HUES64 (cell line): ENCODE measurements around the gene FAM83G.

ENCODE experiments used
- H3K27ac ChIP-seq: 2 replicates; pipeline ENCODE4 v1.7.0; 2013; ENCODE audit warnings: low read depth, low read length, inconsistent platforms
- H3K27me3 ChIP-seq: 2 replicates; pipeline ENCODE4 v1.6.1; 2013; ENCODE audit warnings: mild to moderate bottlenecking, low read length; ENCODE audit not compliant: insufficient read depth
- H3K36me3 ChIP-seq: 2 replicates; pipeline ENCODE4 v1.6.1; 2013; ENCODE audit warnings: mild to moderate bottlenecking, low read length; ENCODE audit not compliant: insufficient read depth
- H3K4me1 ChIP-seq: 2 replicates; pipeline ENCODE4 v1.6.1; 2013; ENCODE audit warnings: mild to moderate bottlenecking, low read length, moderate library complexity; ENCODE audit not compliant: insufficient read depth
- H3K4me3 ChIP-seq: 2 replicates; pipeline ENCODE4 v1.5.1; 2013; ENCODE audit warnings: mild to moderate bottlenecking, low read length, moderate library complexity
- H3K9ac ChIP-seq: 2 replicates; pipeline ENCODE4 v1.6.1; 2013; ENCODE audit warnings: mild to moderate bottlenecking, low read depth, low read length
- H3K9me3 ChIP-seq: 2 replicates; pipeline ENCODE4 v1.6.1; 2013; ENCODE audit warnings: low read depth, low read length; ENCODE audit not compliant: insufficient read depth
- WGBS: fragments of 150-250, 120-280 bp; methylation state at CpG from one replicate; pipeline ENCODE4 v1.1.7; 2013; ENCODE audit warnings: missing lambda C conversion rate; 5-methylcytosine and 5-hydroxymethylcytosine counted together

Gene FAM83G

GRCh38 chr17:18964018-18964351, 40.6 kb downstream of the FAM83G start:
- Histone ChIP-seq H3K4me3 (no peak overlapping the region), H3K9ac (no peak overlapping the region), H3K9me3 (no peaks in the 10 kb centered on the region), H3K36me3 (no peaks in the 10 kb centered on the region), H3K27ac (no peak overlapping the region), H3K27me3 (no peaks in the 10 kb centered on the region), H3K4me1 (peaks cover 11% of the 10 kb centered on the region)
- 94% methylated on average over 9 of the region's 9 CpGs for WGBS

- WGBS, result 91% methylated on average over 23 of the region's 23 CpGs
- Histone ChIP-seq H3K9me3 (no peaks in the 10 kb centered on the region), H3K36me3 (no peaks in the 10 kb centered on the region), H3K4me1 (peaks cover 8% of the 10 kb centered on the region), H3K4me3 (no peak overlapping the region), H3K27me3 (no peaks in the 10 kb centered on the region), H3K9ac (no peak overlapping the region), H3K27ac (no peak overlapping the region)
These were observed 41.2 kb downstream of the FAM83G start for GRCh38 chr17:18963126-18964017.

- Histone ChIP-seq H3K9me3 (no peaks in the 10 kb centered on the region), H3K27ac (no peak overlapping the region), H3K4me1 (peaks cover 2% of the 10 kb centered on the region; the same call in 1 of the 2 replicates), H3K27me3 (no peaks in the 10 kb centered on the region), H3K36me3 (no peaks in the 10 kb centered on the region), H3K9ac (peak overlapping the region; percentile 25; the same call in 1 of the 2 replicates), H3K4me3 (no peak overlapping the region)
- 84% methylated on average over 6 of the region's 6 CpGs for WGBS
These were observed 42.1 kb downstream of the FAM83G start for GRCh38 chr17:18962494-18962815.

GRCh38 chr17:18961634-18962493, 42.7 kb downstream of the FAM83G start:
- Histone ChIP-seq H3K9me3 (no peaks in the 10 kb centered on the region), H3K27me3 (no peaks in the 10 kb centered on the region), H3K36me3 (no peaks in the 10 kb centered on the region), H3K4me3 (no peak overlapping the region), H3K9ac (peak overlapping the region; percentile 25; the same call in 1 of the 2 replicates), H3K27ac (no peak overlapping the region), H3K4me1 (no peaks in the 10 kb centered on the region)
- WGBS, result 85% methylated on average over 16 of the region's 16 CpGs

- H3K4me1 ChIP-seq, result no peaks in the 10 kb centered on the region
- no peaks in the 10 kb centered on the region for H3K27me3 ChIP-seq
- H3K27ac ChIP-seq, result no peak overlapping the region
- no peak overlapping the region for H3K9ac ChIP-seq
- WGBS, result 38% methylated on average over 17 of the region's 17 CpGs
- H3K4me3 ChIP-seq, result no peak overlapping the region
- H3K36me3 ChIP-seq, result no peaks in the 10 kb centered on the region
- H3K9me3 ChIP-seq, result no peaks in the 10 kb centered on the region
These were observed 43.6 kb downstream of the FAM83G start for GRCh38 chr17:18960803-18961511.

- WGBS, result 91% methylated on average over 15 of the region's 15 CpGs
These were observed 44.3 kb downstream of the FAM83G start for GRCh38 chr17:18960241-18960665.

GRCh38 chr17:18959845-18960240, 44.7 kb downstream of the FAM83G start:
- Histone ChIP-seq H3K9ac (no peak overlapping the region), H3K4me1 (no peaks in the 10 kb centered on the region), H3K27me3 (no peaks in the 10 kb centered on the region), H3K4me3 (no peak overlapping the region), H3K36me3 (no peaks in the 10 kb centered on the region), H3K9me3 (no peaks in the 10 kb centered on the region), H3K27ac (no peak overlapping the region)
- 97% methylated on average over 5 of the region's 5 CpGs for WGBS

More at GRCh38 chr17:18960241-18960665, 44.3 kb downstream of the FAM83G start:
- H3K9me3 ChIP-seq, result no peaks in the 10 kb centered on the region
- no peaks in the 10 kb centered on the region for H3K4me1 ChIP-seq
- H3K9ac ChIP-seq, result no peak overlapping the region
- H3K27me3 ChIP-seq, result no peaks in the 10 kb centered on the region
- H3K4me3 ChIP-seq, result no peak overlapping the region
- no peaks in the 10 kb centered on the region for H3K36me3 ChIP-seq
- no peak overlapping the region for H3K27ac ChIP-seq

- no peaks in the 10 kb centered on the region for H3K9me3 ChIP-seq
- 88% methylated on average over 22 of the region's 22 CpGs for WGBS
- H3K4me1 ChIP-seq, result no peaks in the 10 kb centered on the region
- H3K36me3 ChIP-seq, result no peaks in the 10 kb centered on the region
- no peak overlapping the region for H3K9ac ChIP-seq
- H3K27ac ChIP-seq, result no peak overlapping the region
- no peaks in the 10 kb centered on the region for H3K27me3 ChIP-seq
- no peak overlapping the region for H3K4me3 ChIP-seq
These were observed 45.3 kb downstream of the FAM83G start for GRCh38 chr17:18959071-18959844.

- H3K27ac ChIP-seq, result no peak overlapping the region
- 93% methylated on average over 11 of the region's 11 CpGs for WGBS
- H3K4me1 ChIP-seq, result no peaks in the 10 kb centered on the region
- H3K9me3 ChIP-seq, result no peaks in the 10 kb centered on the region
- no peak overlapping the region for H3K9ac ChIP-seq
- no peak overlapping the region for H3K4me3 ChIP-seq
- H3K27me3 ChIP-seq, result no peaks in the 10 kb centered on the region
- no peaks in the 10 kb centered on the region for H3K36me3 ChIP-seq
These were observed 46.0 kb downstream of the FAM83G start for GRCh38 chr17:18958611-18959010.

GRCh38 chr17:18957831-18958230, 46.7 kb downstream of the FAM83G start:
- no peak overlapping the region for H3K9ac ChIP-seq
- no peaks in the 10 kb centered on the region for H3K36me3 ChIP-seq
- no peaks in the 10 kb centered on the region for H3K4me1 ChIP-seq
- no peaks in the 10 kb centered on the region for H3K9me3 ChIP-seq
- no peak overlapping the region for H3K27ac ChIP-seq
- H3K4me3 ChIP-seq, result no peak overlapping the region
- 92% methylated on average over 4 of the region's 4 CpGs for WGBS
- H3K27me3 ChIP-seq, result no peaks in the 10 kb centered on the region
